NT2/D1 (cell line): Measurements from ENCODE around the gene HILPDA.

Source experiments
- YY1 ChIP-seq: IDR thresholded peaks from 2 replicates; pipeline ENCODE4 v1.6.1; 2011; ENCODE audit not compliant: insufficient read length, insufficient read depth
- ZNF274 ChIP-seq: IDR thresholded peaks from 2 replicates; pipeline ENCODE4 v1.6.1; 2011; ENCODE audit warnings: mild to moderate bottlenecking, low read depth, low read length

- TF ChIP-seq ZNF274 (no peak), YY1 (no peak)
Measured at GRCh38 chr7:128437426-128438332, 18.0 kb upstream of the HILPDA start.
